Measurements from ENCODE around the gene GDPD1.
A peak's percentile ranks its signal among the peaks of the same experiment; 100 is the strongest.
"Not testable (repeated sequence)": the region's sequence is repeated elsewhere in the genome, so short reads cannot be mapped to it uniquely, and the experiment has no call there.

Gene GDPD1

DNA sequence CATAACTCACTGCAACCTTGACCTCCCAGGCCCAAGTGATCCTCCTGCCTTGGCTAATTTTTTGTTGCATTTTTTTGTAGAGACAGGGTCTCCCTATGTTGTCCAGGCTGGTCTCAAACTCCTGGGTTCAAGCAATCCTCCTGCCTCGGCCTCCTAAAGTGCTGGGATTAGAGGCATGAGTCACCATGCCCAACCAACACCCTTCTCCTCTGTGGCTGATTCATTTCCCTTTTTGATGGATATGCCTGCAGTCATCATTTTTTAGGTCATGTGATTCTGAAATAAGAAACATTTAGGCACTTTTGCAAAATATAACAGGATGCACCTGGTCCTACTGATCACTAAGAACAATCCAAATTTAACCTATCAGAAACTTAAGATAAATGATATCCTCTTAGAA lies 67.1 kb downstream of the GDPD1 start:
- no peaks in the 10 kb centered on the region for H3K79me2 ChIP-seq (ENCODE audit: control insufficient read depth, insufficient read depth, low read length, unreplicated experiment)
- no peak overlapping the region for H3K4me3 ChIP-seq (ENCODE audit: low read depth, low read length)
- H3K36me3 ChIP-seq (ENCODE audit: insufficient read depth, low read length): no peaks in the 10 kb centered on the region
- no peak overlapping the region for H2AFZ ChIP-seq (ENCODE audit: low read length, unreplicated experiment)
- H3K27me3 ChIP-seq (ENCODE audit: insufficient read depth, low read length): no peaks in the 10 kb centered on the region
- H3K4me1 ChIP-seq (ENCODE audit: control insufficient read depth, insufficient read depth, low read length, unreplicated experiment): no peaks in the 10 kb centered on the region
- peak overlapping the region; percentile 28; the same call in 1 of the 2 replicates for H3K27ac ChIP-seq (ENCODE audit: low read depth, low read length)

DNA sequence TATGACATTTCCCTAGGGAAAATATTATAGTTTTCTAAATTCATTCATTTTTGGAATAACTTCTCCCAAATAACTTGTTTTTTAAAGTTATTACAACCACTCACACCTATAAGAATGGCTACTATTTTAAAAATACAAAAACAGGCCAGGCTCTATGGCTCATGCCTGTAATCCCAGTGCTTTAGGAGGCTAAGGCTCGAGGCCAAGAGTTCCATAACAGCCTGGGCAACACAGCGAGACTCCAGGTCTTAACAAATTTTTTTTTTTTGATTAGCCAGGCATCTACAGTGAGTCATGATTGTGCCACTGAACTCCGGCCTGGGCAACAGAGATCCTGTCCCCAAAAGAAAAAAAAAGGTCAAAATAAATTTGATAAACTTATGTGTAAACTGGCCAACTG lies 67.6 kb downstream of the GDPD1 start:
- no peaks in the 10 kb centered on the region for H3K79me2 ChIP-seq (ENCODE audit: control insufficient read depth, insufficient read depth, low read length, unreplicated experiment)
- no peaks in the 10 kb centered on the region for H3K4me1 ChIP-seq (ENCODE audit: control insufficient read depth, insufficient read depth, low read length, unreplicated experiment)
- no peaks in the 10 kb centered on the region for H3K27me3 ChIP-seq (ENCODE audit: insufficient read depth, low read length)
- H2AFZ ChIP-seq (ENCODE audit: low read length, unreplicated experiment): no peak overlapping the region
- peak overlapping the region; percentile 28 for H3K27ac ChIP-seq (ENCODE audit: low read depth, low read length)
- no peak overlapping the region for H3K4me3 ChIP-seq (ENCODE audit: low read depth, low read length)
- no peaks in the 10 kb centered on the region for H3K36me3 ChIP-seq (ENCODE audit: insufficient read depth, low read length)

DNA sequence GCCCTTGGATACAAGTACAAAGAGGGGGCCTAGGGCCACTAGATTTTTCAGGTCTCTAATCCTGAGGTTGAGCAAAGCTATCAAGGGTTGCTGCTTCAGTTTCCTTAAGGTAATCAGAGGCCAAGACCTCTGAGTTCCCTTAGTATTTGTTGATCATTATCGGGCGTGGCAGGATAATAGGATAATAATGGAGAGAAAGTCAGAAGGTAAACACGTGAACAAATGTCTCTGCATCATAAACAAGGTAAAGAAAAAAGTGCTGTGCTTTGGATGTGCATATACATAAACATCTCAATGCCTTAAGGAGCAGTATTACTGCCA lies 69.6 kb downstream of the GDPD1 start:
- Histone ChIP-seq H3K4me1 (ENCODE audit: control insufficient read depth, insufficient read depth, low read length, unreplicated experiment) (no peaks in the 10 kb centered on the region), H3K27ac (ENCODE audit: low read depth, low read length) (no peak overlapping the region), H3K36me3 (ENCODE audit: insufficient read depth, low read length) (no peaks in the 10 kb centered on the region), H2AFZ (ENCODE audit: low read length, unreplicated experiment) (no peak overlapping the region), H3K4me3 (ENCODE audit: low read depth, low read length) (no peak overlapping the region), H3K27me3 (ENCODE audit: insufficient read depth, low read length) (no peaks in the 10 kb centered on the region), H3K79me2 (ENCODE audit: control insufficient read depth, insufficient read depth, low read length, unreplicated experiment) (no peaks in the 10 kb centered on the region)

DNA sequence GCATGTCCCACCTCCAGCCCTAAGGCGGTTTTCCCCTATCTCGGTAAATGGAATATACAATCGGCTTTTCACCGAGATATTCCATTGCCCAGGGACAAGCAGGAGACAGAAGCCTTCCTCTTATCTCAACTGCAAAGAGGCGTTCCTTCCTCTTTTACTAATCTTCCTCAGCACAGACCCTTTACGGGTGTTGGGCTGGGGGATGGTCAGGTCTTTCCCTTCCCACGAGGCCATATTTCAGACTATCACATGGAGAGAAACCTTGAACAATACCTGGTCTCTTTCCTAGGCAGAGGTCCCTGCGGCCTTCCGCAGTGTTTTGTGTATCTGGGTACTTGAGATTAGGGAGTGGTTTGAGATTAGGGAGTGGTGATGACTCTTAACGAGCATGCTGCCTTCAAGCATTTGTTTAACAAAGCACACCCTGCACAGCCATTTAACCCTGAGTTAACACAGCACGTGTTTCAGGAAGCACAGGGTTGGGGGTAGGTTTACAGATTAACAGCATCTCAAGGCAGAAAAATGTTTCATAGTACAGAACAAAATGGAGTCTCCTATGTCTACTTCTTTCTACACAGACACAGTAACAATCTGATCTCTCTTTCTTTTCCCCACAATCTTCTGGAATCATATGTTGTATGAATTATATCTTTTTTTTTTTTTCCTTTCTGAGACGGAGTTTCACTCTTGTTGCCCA lies 70.1 kb downstream of the GDPD1 start:
- H3K27me3 ChIP-seq (ENCODE audit: insufficient read depth, low read length); H3K4me3 ChIP-seq (ENCODE audit: low read depth, low read length); H3K4me1 ChIP-seq (ENCODE audit: control insufficient read depth, insufficient read depth, low read length, unreplicated experiment); H3K27ac ChIP-seq (ENCODE audit: low read depth, low read length); H2AFZ ChIP-seq (ENCODE audit: low read length, unreplicated experiment); H3K79me2 ChIP-seq (ENCODE audit: control insufficient read depth, insufficient read depth, low read length, unreplicated experiment); H3K36me3 ChIP-seq (ENCODE audit: insufficient read depth, low read length): not testable (repeated sequence)

DNA sequence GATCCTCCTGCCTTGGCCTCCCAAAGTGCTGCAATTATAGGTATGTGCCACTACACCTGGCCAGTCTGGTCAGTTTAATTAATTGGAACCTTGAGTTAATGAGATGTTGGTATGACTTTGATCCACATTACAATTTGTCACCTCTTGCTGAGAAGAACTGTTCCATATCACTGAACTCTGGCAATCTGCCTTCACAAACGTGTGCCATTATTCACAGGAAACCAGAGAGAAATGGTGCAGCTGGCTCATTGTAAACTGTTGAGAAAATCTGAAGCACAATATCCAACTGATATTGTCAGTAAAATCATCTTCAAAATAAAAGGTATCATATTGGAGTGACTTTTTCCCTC lies 71.8 kb downstream of the GDPD1 start:
- no peaks in the 10 kb centered on the region for H3K36me3 ChIP-seq (ENCODE audit: insufficient read depth, low read length)
- no peaks in the 10 kb centered on the region for H3K4me1 ChIP-seq (ENCODE audit: control insufficient read depth, insufficient read depth, low read length, unreplicated experiment)
- no peak overlapping the region for H3K27ac ChIP-seq (ENCODE audit: low read depth, low read length)
- no peaks in the 10 kb centered on the region for H3K79me2 ChIP-seq (ENCODE audit: control insufficient read depth, insufficient read depth, low read length, unreplicated experiment)
- H3K4me3 ChIP-seq (ENCODE audit: low read depth, low read length): no peak overlapping the region
- H2AFZ ChIP-seq (ENCODE audit: low read length, unreplicated experiment): no peak overlapping the region
- H3K27me3 ChIP-seq (ENCODE audit: insufficient read depth, low read length): no peaks in the 10 kb centered on the region

DNA sequence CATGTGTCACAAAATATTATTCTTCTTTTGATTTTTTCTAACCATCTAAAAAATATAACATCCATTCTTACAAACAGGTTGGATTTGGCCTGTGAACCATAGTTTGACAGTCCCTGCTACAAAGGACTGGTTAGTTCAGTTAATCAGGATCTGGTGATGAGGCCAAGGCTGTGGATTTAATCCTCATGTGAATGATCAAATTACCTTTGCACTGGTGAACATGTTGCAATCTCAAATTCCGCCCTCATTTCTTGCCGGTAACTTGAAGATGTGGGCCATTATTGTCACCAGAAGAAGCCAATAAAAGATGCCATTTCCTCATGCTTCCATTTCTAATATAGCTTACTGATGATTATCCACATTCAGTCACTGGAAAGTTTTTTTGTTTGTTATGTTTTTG lies 75.9 kb downstream of the GDPD1 start:
- H3K79me2 ChIP-seq (ENCODE audit: control insufficient read depth, insufficient read depth, low read length, unreplicated experiment): no peaks in the 10 kb centered on the region
- H3K4me3 ChIP-seq (ENCODE audit: low read depth, low read length): no peak overlapping the region
- H3K27ac ChIP-seq (ENCODE audit: low read depth, low read length): no peak overlapping the region
- H3K4me1 ChIP-seq (ENCODE audit: control insufficient read depth, insufficient read depth, low read length, unreplicated experiment): no peaks in the 10 kb centered on the region
- no peaks in the 10 kb centered on the region for H3K27me3 ChIP-seq (ENCODE audit: insufficient read depth, low read length)
- H2AFZ ChIP-seq (ENCODE audit: low read length, unreplicated experiment): no peak overlapping the region
- H3K36me3 ChIP-seq (ENCODE audit: insufficient read depth, low read length): no peaks in the 10 kb centered on the region

DNA sequence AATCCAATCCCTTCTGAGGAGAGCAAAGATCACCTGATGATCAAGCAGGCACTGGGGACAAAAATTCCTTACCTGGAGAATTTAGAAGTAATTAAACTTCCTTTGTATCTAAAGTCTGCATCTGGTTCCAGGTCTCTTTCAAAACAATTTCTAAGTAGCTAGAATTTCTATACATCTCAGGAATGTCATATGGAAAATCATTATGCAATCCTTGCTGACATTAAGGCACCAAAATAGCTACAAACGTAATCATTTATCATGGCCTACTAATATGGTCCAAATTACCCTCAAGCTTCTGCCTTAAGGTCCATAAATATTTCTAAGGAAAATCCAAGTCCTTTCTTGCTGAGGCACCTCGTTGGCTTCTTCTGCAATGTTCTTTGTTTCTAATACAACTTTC lies 78.2 kb downstream of the GDPD1 start:
- H3K4me1 ChIP-seq (ENCODE audit: control insufficient read depth, insufficient read depth, low read length, unreplicated experiment): no peaks in the 10 kb centered on the region
- H2AFZ ChIP-seq (ENCODE audit: low read length, unreplicated experiment): no peak overlapping the region
- no peak overlapping the region for H3K27ac ChIP-seq (ENCODE audit: low read depth, low read length)
- no peaks in the 10 kb centered on the region for H3K27me3 ChIP-seq (ENCODE audit: insufficient read depth, low read length)
- no peaks in the 10 kb centered on the region for H3K36me3 ChIP-seq (ENCODE audit: insufficient read depth, low read length)
- no peaks in the 10 kb centered on the region for H3K79me2 ChIP-seq (ENCODE audit: control insufficient read depth, insufficient read depth, low read length, unreplicated experiment)
- H3K4me3 ChIP-seq (ENCODE audit: low read depth, low read length): no peak overlapping the region

DNA sequence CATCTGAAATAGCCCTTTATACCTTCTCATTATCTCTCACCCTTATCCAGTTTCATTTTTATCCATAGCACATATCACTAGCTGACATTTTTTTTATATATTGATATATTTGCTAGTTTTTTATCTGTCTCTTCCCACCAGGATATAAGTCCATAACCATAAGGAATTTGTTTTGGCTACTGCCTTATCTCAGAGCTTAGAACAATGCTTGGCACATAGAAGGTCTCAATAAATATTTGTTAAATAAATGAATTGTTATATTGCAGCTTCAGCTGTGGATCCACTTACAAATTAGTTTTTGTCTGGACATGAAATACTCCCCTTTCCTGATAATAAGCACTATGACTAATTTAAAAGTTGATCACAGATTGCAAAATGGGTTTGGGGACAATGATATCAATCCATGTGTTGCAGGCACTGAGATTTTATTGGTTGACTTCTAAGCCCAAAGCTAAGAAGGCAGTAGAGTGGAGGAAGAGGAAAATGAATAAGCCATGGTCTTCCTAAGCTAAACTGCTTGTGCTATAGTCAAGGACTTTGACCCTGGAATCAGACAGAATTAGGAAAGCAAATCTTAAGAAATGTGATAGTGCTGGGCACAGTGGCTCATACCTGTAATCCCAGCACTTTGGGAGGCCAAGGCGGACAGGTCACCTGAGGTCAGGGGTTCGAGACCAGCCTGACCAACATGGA lies 79.2 kb downstream of the GDPD1 start:
- Histone ChIP-seq H3K79me2 (ENCODE audit: control insufficient read depth, insufficient read depth, low read length, unreplicated experiment) (no peaks in the 10 kb centered on the region), H3K4me3 (ENCODE audit: low read depth, low read length) (no peak overlapping the region), H3K4me1 (ENCODE audit: control insufficient read depth, insufficient read depth, low read length, unreplicated experiment) (no peaks in the 10 kb centered on the region), H3K27me3 (ENCODE audit: insufficient read depth, low read length) (no peaks in the 10 kb centered on the region), H2AFZ (ENCODE audit: low read length, unreplicated experiment) (no peak overlapping the region), H3K36me3 (ENCODE audit: insufficient read depth, low read length) (no peaks in the 10 kb centered on the region), H3K27ac (ENCODE audit: low read depth, low read length) (no peak overlapping the region)

DNA sequence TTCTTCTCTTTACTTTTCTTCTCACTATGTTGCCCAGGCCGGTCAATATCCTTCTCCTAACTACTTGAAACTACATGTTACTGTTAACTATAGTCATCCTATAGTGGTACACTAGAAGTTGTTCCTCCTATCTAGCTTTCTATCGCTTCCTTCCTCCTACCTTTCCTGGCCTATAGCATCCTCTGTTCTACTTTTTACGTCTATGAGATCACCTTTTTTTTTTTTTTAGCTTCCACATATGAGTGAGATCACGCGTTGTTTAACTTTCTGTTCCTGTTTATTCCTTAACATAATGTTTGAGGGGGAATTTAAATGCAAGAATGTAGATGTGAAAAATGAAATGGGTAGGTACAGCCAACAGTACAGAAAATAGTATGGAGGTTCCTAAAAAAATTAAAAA lies 80.6 kb downstream of the GDPD1 start:
- Histone ChIP-seq H3K27ac (ENCODE audit: low read depth, low read length) (no peak overlapping the region), H3K27me3 (ENCODE audit: insufficient read depth, low read length) (0 out of 2 replicates have a peak, but pooled peaks cover 3% of the 10 kb centered on the region), H2AFZ (ENCODE audit: low read length, unreplicated experiment) (no peak overlapping the region), H3K4me3 (ENCODE audit: low read depth, low read length) (no peak overlapping the region), H3K4me1 (ENCODE audit: control insufficient read depth, insufficient read depth, low read length, unreplicated experiment) (no peaks in the 10 kb centered on the region), H3K79me2 (ENCODE audit: control insufficient read depth, insufficient read depth, low read length, unreplicated experiment) (no peaks in the 10 kb centered on the region), H3K36me3 (ENCODE audit: insufficient read depth, low read length) (no peaks in the 10 kb centered on the region)

DNA sequence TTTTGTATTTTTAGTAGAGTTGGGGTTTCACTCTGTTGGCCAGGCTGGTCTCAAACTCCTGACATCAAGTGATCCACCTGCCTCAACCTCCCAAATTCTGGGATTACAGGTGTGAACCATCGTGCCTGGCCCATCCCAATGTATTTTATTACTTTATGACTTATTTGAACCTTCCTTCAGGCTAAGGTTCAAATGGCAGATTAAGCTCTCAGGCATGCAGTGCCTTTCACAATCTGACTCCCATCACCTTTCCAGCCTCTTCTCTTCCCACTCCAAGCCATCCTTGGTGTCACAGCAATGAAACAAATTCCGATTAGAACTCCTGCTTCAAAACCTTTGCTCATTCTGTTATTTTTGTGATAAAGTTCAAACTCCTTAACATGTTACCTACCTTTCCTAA lies 84.5 kb downstream of the GDPD1 start:
- no peak overlapping the region for H2AFZ ChIP-seq (ENCODE audit: low read length, unreplicated experiment)
- no peaks in the 10 kb centered on the region for H3K36me3 ChIP-seq (ENCODE audit: insufficient read depth, low read length)
- H3K4me3 ChIP-seq (ENCODE audit: low read depth, low read length): no peak overlapping the region
- no peaks in the 10 kb centered on the region for H3K79me2 ChIP-seq (ENCODE audit: control insufficient read depth, insufficient read depth, low read length, unreplicated experiment)
- 0 out of 2 replicates have a peak, but pooled peaks cover 3% of the 10 kb centered on the region for H3K27me3 ChIP-seq (ENCODE audit: insufficient read depth, low read length)
- H3K27ac ChIP-seq (ENCODE audit: low read depth, low read length): no peak overlapping the region
- no peaks in the 10 kb centered on the region for H3K4me1 ChIP-seq (ENCODE audit: control insufficient read depth, insufficient read depth, low read length, unreplicated experiment)

DNA sequence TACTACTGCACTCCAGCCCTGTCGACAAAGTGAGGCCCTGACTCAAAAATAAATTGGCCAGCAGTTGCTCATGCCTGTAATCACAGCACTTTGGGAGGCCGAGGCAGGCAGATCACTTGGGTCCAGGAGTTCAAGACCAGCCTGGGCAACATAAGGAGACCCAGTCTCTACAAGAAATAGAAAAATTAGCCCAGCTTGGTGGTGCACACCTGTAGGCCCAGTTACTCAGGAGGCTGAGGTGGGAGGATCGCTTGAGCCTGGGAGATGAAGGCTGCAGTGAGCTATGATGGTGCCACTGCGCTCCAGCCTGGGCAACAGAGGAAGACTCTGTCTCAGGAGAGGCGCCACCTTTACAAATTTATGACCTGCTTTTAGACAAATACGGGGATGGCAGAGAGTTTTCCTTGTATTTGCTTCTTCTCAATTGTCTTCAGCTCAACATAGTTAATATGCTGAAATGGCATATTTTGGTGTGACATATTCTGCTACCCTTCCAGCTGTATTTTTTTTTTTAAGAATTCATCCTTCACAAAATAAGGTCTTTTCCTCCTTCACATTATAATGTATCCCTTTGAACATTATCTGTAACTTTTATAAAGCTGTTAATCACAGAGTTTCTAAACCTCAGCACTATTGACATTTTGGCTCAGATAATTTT lies 90.1 kb downstream of the GDPD1 start:
- no peak overlapping the region for H3K27ac ChIP-seq (ENCODE audit: low read depth, low read length)
- H3K36me3 ChIP-seq (ENCODE audit: insufficient read depth, low read length): no peaks in the 10 kb centered on the region
- no peaks in the 10 kb centered on the region for H3K27me3 ChIP-seq (ENCODE audit: insufficient read depth, low read length)
- peak overlapping the region; percentile 68 for H2AFZ ChIP-seq (ENCODE audit: low read length, unreplicated experiment)
- no peaks in the 10 kb centered on the region for H3K79me2 ChIP-seq (ENCODE audit: control insufficient read depth, insufficient read depth, low read length, unreplicated experiment)
- H3K4me3 ChIP-seq (ENCODE audit: low read depth, low read length): no peak overlapping the region
- peaks cover 3% of the 10 kb centered on the region for H3K4me1 ChIP-seq (ENCODE audit: control insufficient read depth, insufficient read depth, low read length, unreplicated experiment)

All from ACC112 (cell line).